ENCODE results near the gene GRK3.
A peak's percentile ranks its signal among the peaks of the same experiment; 100 is the strongest.

GRK3 gene

DNA sequence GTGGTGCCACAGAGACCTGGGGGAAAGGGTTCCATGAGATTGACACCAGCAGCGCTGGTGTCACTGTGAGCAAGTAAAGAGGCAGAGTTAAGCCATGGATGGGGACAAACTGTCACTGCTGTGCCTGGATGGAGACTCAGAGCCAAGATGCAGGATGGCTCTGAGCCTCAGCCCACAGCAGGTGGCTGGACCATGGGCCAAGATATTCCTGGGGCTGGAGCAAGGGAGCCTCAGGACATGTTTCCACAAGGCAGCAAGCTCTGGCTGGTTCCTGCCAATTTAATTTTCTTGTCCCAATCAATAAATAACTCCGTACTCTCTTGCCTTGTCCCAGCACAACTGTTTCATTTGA is 200.5 kb downstream of the GRK3 start:
- TF ChIP-seq, protein P1, sequence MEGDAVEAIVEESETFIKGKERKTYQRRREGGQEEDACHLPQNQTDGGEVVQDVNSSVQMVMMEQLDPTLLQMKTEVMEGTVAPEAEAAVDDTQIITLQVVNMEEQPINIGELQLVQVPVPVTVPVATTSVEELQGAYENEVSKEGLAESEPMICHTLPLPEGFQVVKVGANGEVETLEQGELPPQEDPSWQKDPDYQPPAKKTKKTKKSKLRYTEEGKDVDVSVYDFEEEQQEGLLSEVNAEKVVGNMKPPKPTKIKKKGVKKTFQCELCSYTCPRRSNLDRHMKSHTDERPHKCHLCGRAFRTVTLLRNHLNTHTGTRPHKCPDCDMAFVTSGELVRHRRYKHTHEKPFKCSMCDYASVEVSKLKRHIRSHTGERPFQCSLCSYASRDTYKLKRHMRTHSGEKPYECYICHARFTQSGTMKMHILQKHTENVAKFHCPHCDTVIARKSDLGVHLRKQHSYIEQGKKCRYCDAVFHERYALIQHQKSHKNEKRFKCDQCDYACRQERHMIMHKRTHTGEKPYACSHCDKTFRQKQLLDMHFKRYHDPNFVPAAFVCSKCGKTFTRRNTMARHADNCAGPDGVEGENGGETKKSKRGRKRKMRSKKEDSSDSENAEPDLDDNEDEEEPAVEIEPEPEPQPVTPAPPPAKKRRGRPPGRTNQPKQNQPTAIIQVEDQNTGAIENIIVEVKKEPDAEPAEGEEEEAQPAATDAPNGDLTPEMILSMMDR (IDR thresholded peaks at IDR 0.05; ENCODE audit: borderline replicate concordance, insufficient read depth, low read depth, low read length), result no peak
- no peak overlapping the region for H3K4me3 ChIP-seq (ENCODE audit: low read depth, low read length)

GRCh38 chr22:25765801-25766200 is 201.3 kb downstream of the GRK3 start:
- no peak overlapping the region for H3K4me3 ChIP-seq (ENCODE audit: low read depth, low read length)
- TF ChIP-seq, protein P1 (IDR thresholded peaks at IDR 0.05; ENCODE audit: borderline replicate concordance, insufficient read depth, low read depth, low read length), result no peak

- no peak overlapping the region for H3K4me3 ChIP-seq (ENCODE audit: low read depth, low read length)
- TF ChIP-seq, protein P1 (IDR thresholded peaks at IDR 0.05; ENCODE audit: borderline replicate concordance, insufficient read depth, low read depth, low read length), result no peak
Measured at GRCh38 chr22:25766418-25766817, 201.9 kb downstream of the GRK3 start.

- H3K4me3 ChIP-seq (ENCODE audit: low read depth, low read length), result no peak overlapping the region
- TF ChIP-seq, protein P1 (IDR thresholded peaks at IDR 0.05; ENCODE audit: borderline replicate concordance, insufficient read depth, low read depth, low read length), result no peak
Measured at GRCh38 chr22:25770333-25770732, 205.9 kb downstream of the GRK3 start.

DNA sequence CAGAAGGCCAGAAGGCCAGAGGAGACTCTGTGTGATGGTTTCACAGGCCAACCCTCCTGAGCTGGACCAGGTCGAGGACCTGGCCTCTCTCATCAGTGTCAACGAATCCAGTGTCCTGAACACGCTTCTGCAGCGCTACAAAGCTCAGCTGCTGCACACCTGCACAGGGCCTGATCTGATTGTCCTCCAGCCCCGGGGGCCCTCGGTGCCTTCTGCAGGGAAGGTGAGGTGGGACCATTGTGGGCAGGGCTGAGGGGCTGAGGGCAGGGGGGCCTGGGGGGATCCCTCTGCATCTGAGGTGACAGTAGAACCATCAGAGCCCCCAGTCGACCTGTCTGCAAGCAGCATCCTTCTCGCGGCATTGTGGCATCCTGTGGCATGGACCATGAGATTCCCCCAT is 207.8 kb downstream of the GRK3 start:
- no peak overlapping the region for H3K4me3 ChIP-seq (ENCODE audit: low read depth, low read length)

DNA sequence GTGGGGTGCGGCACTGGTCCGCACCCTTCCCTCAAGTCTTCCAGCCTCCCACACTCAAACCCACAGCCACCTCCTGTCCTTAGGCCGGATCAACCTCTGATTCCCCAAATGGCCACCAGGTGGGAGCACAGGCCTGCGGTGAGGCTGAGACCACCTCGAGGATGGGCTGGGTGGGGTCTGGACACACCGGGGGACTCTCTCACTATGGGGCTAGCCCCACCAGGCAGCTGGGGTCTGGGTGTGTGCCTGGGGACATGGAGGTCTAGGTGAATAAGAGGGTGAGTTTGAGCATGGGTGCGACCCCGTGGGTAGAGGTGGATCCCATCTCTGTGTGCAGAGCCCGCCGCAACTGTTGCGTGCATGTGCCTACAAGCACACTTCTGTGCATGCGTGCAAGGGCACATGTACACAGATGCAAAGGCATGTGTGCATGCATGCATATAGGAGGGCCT is 210.1 kb downstream of the GRK3 start:
- TF ChIP-seq, protein P1 (IDR thresholded peaks at IDR 0.05; ENCODE audit: borderline replicate concordance, insufficient read depth, low read depth, low read length), result peak; percentile 65; the same call in 1 of the 2 replicates
- no peak overlapping the region for H3K4me3 ChIP-seq (ENCODE audit: low read depth, low read length)

More for the DNA sequence above, 207.8 kb downstream of the GRK3 start:
- TF ChIP-seq, protein P1 (IDR thresholded peaks at IDR 0.05; ENCODE audit: borderline replicate concordance, insufficient read depth, low read depth, low read length), result no peak

GRCh38 chr22:25775531-25775930 is 211.1 kb downstream of the GRK3 start:
- H3K4me3 ChIP-seq (ENCODE audit: low read depth, low read length), result no peak overlapping the region
- TF ChIP-seq, protein P1 (IDR thresholded peaks at IDR 0.05; ENCODE audit: borderline replicate concordance, insufficient read depth, low read depth, low read length), result no peak

All from GM12875 (cell line).